ENCODE data around the gene TMC6. TPM values are rescaled to one million over a fixed set of nuclear protein-coding genes. Genes with fewer than 3 reads are reported as not detected.
"Not testable (repeated sequence)": the region's sequence is repeated elsewhere in the genome, so short reads cannot be mapped to it uniquely, and the experiment has no call there.

Gene TMC6
- total RNA-seq, 1 experiment from 2014 or later: 22.9 TPM

GRCh38 chr17:78118801-78119241 is 9.7 kb downstream of the TMC6 start:
- no peaks in the 10 kb centered on the region for H3K27me3 ChIP-seq (replicated peaks; ENCODE audit: insufficient read depth, low read depth, low read length, poor library complexity)
- no peak for DNase-seq (ENCODE audit: low spot score)
- intact Hi-C loops (cut with micrococcal nuclease; ENCODE audit: unreplicated experiment): no loop called here
- H3K4me3 ChIP-seq (ENCODE audit: low read depth, low read length, poor library complexity, severe bottlenecking): no peak overlapping the region
- ChIA-PET POLR2A (ENCODE audit: low non-redundant PET) (no interaction called here), CTCF (no interaction called here)
- no TSS peak for BruUV-seq (replicated peaks)
- no peaks in the 10 kb centered on the region for H3K9me3 ChIP-seq (ENCODE audit: low read depth, low read length, poor library complexity, severe bottlenecking)
- H3K4me1 ChIP-seq (ENCODE audit: insufficient read depth, low read length, poor library complexity, severe bottlenecking): no peaks in the 10 kb centered on the region
- no peak for TF ChIP-seq CTCF (conservative IDR thresholded peaks at IDR 0.05; ENCODE audit: low read depth, low read length)
- TF ChIP-seq EZH2 (IDR thresholded peaks at IDR 0.05; ENCODE audit: borderline replicate concordance, low read depth, low read length, poor library complexity, severe bottlenecking): no peak
- no peaks in the 10 kb centered on the region for H3K36me3 ChIP-seq (ENCODE audit: insufficient read depth, low read length, poor library complexity, severe bottlenecking)
- H3K27ac ChIP-seq (ENCODE audit: low read depth, low read length, poor library complexity, severe bottlenecking): no peak overlapping the region

- DNase-seq (ENCODE audit: low spot score): peak; percentile 38
- POLR2A ChIA-PET (ENCODE audit: low non-redundant PET): no interaction called here
- CTCF ChIA-PET: no interaction called here
Measured at GRCh38 chr17:78117027-78117981, 11.3 kb downstream of the TMC6 start.

GRCh38 chr17:78116411-78116810 is 12.1 kb downstream of the TMC6 start:
- Histone ChIP-seq H3K27ac (ENCODE audit: low read depth, low read length, poor library complexity, severe bottlenecking) (no peak overlapping the region), H3K27me3 (replicated peaks; ENCODE audit: insufficient read depth, low read depth, low read length, poor library complexity) (no peaks in the 10 kb centered on the region), H3K9me3 (ENCODE audit: low read depth, low read length, poor library complexity, severe bottlenecking) (no peaks in the 10 kb centered on the region), H3K4me3 (ENCODE audit: low read depth, low read length, poor library complexity, severe bottlenecking) (no peak overlapping the region), H3K36me3 (ENCODE audit: insufficient read depth, low read length, poor library complexity, severe bottlenecking) (no peaks in the 10 kb centered on the region), H3K4me1 (ENCODE audit: insufficient read depth, low read length, poor library complexity, severe bottlenecking) (no peaks in the 10 kb centered on the region)
- no peak for TF ChIP-seq EZH2 (IDR thresholded peaks at IDR 0.05; ENCODE audit: borderline replicate concordance, low read depth, low read length, poor library complexity, severe bottlenecking)
- TF ChIP-seq CTCF (conservative IDR thresholded peaks at IDR 0.05; ENCODE audit: low read depth, low read length): no peak
- ChIA-PET POLR2A (ENCODE audit: low non-redundant PET) (interaction anchor here (0.7 kb wide), 1 partner anchor 10 kb away, joined by 3 read pairs; no protein-coding TSS in a partner anchor), CTCF (no interaction called here)
- intact Hi-C loops (cut with micrococcal nuclease; ENCODE audit: unreplicated experiment): no loop called here
- no peak for DNase-seq (ENCODE audit: low spot score)
- BruUV-seq (replicated peaks): no TSS peak

More at GRCh38 chr17:78117027-78117981, 11.3 kb downstream of the TMC6 start:
- no peak for TF ChIP-seq EZH2 (IDR thresholded peaks at IDR 0.05; ENCODE audit: borderline replicate concordance, low read depth, low read length, poor library complexity, severe bottlenecking)
- TF ChIP-seq CTCF (conservative IDR thresholded peaks at IDR 0.05; ENCODE audit: low read depth, low read length): peak; percentile 58
- Histone ChIP-seq H3K27me3 (replicated peaks; ENCODE audit: insufficient read depth, low read depth, low read length, poor library complexity) (no peaks in the 10 kb centered on the region), H3K4me1 (ENCODE audit: insufficient read depth, low read length, poor library complexity, severe bottlenecking) (no peaks in the 10 kb centered on the region), H3K36me3 (ENCODE audit: insufficient read depth, low read length, poor library complexity, severe bottlenecking) (no peaks in the 10 kb centered on the region), H3K4me3 (ENCODE audit: low read depth, low read length, poor library complexity, severe bottlenecking) (no peak overlapping the region), H3K27ac (ENCODE audit: low read depth, low read length, poor library complexity, severe bottlenecking) (no peak overlapping the region), H3K9me3 (ENCODE audit: low read depth, low read length, poor library complexity, severe bottlenecking) (no peaks in the 10 kb centered on the region)
- no TSS peak for BruUV-seq (replicated peaks)
- intact Hi-C loops (cut with micrococcal nuclease; ENCODE audit: unreplicated experiment): no loop called here

DNA sequence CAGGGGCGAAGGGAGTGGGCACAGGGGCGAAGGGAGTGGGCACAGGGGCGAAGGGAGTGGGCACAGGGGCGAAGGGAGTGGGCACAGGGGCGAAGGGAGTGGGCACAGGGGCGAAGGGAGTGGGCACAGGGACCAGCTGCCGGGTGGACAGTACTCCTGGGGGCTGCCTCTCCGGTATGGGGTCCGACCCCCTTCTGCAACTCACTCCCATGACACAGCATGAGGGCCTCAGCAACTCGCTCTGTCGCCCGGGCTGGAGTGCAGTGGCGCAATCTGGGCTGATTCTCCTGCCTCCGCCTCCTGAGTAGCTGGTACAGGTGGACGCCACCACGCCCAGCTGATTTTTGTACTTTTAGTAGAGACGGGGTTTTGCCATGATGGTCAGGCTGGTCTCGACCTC is 12.8 kb downstream of the TMC6 start:
- H3K27ac ChIP-seq (ENCODE audit: low read depth, low read length, poor library complexity, severe bottlenecking); H3K36me3 ChIP-seq (ENCODE audit: insufficient read depth, low read length, poor library complexity, severe bottlenecking); H3K4me1 ChIP-seq (ENCODE audit: insufficient read depth, low read length, poor library complexity, severe bottlenecking); H3K27me3 ChIP-seq (replicated peaks; ENCODE audit: insufficient read depth, low read depth, low read length, poor library complexity); intact Hi-C loops (cut with micrococcal nuclease; ENCODE audit: unreplicated experiment); BruUV-seq (replicated peaks); DNase-seq (ENCODE audit: low spot score); H3K4me3 ChIP-seq (ENCODE audit: low read depth, low read length, poor library complexity, severe bottlenecking); H3K9me3 ChIP-seq (ENCODE audit: low read depth, low read length, poor library complexity, severe bottlenecking); CTCF ChIA-PET: not testable (repeated sequence)
- POLR2A ChIA-PET (ENCODE audit: low non-redundant PET): interaction anchor here (0.7 kb wide), 1 partner anchor 9 kb away, joined by 3 read pairs; no protein-coding TSS in a partner anchor
